HG03039 (cell line): ENCODE measurements around the gene C15orf61.

Experiments used
- ATAC-seq: cut with Tn5 transposase; IDR thresholded peaks from one replicate; pipeline ENCODE4 v1.9.1; 2021; ENCODE audit warnings: mild to moderate bottlenecking, moderate library complexity; ENCODE audit not compliant: unreplicated experiment

Gene C15orf61

DNA sequence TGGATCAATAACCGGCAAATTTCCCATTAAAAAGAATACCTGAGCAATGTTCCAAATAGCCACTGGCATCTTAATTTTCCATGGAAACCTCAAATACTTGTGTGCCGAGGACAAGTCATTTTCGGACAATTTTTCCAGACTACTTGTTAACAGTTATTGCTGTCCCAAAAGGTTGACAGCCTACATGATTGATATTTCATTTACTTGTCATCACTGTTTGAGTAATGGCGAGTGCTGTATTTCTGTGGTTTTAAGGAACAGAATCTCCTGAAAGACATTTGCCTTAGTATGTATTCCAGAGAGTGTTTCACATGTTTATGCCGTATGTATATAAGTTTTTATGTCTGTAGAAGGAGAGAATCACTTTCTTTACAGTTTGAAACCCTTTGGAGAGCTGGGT lies 58.2 kb downstream of the C15orf61 start:
- no peak for ATAC-seq
